GM12892 (cell line): ENCODE measurements around the gene TBL1XR1. TPM values are rescaled to one million over a fixed set of nuclear protein-coding genes. Genes with fewer than 3 reads are reported as not detected.

Experiments
- DNase-seq: peaks from one replicate; pipeline ENCODE4 v3.0.0; 2011; ENCODE audit not compliant: insufficient read length
- FAIRE-seq: peaks from 2 replicates; lab custom pipeline; 2011; peaks lifted over from hg19 to GRCh38; lab: Jason Lieb, UNC
- POLR2A ChIP-seq: IDR thresholded peaks from 2 replicates; pipeline ENCODE4 v1.6.1; 2011; ENCODE audit warnings: low read depth, low read length, control low read depth
- POLR2AphosphoS5 ChIP-seq: IDR thresholded peaks from 2 replicates; pipeline ENCODE4 v1.6.1; 2011; ENCODE audit warnings: low read depth, low read length, control low read depth
- TAF1 ChIP-seq: IDR thresholded peaks from 2 replicates; pipeline ENCODE4 v1.6.1; 2011; ENCODE audit warnings: low read depth, mild to moderate bottlenecking, control low read depth, low read length, borderline replicate concordance
- polyA plus RNA-seq: library from polyadenylated mRNA; unstranded; fragments of >200 nt; gene quantifications from one replicate; pipeline ENCODE4 v1.2.1, GENCODE V29; 2012; ENCODE audit warnings: missing spikeins, inconsistent platforms; ENCODE audit not compliant: missing spikeins

Gene TBL1XR1
- polyA plus RNA-seq, result 44.8 TPM

- FAIRE-seq (peak; percentile 93), DNase-seq (peak; percentile 67)
- TF ChIP-seq POLR2AphosphoS5 (no peak), POLR2A (no peak; the same call in 1 of the 2 replicates), TAF1 (no peak)
Observed at GRCh38 chr3:177197041-177197726, at the start of gene TBL1XR1. Gene TBL1XR1 (minus strand): TSS chr3:177197482. CDS start chr3:177064977, 132,505 bp downstream.

- no peak for DNase-seq
- TF ChIP-seq POLR2AphosphoS5 (no peak), POLR2A (no peak), TAF1 (no peak)
- no peak for FAIRE-seq
Observed at GRCh38 chr3:177245250-177245649, 48.0 kb upstream of the TBL1XR1 start.

- DNase-seq (no peak), FAIRE-seq (no peak)
- TF ChIP-seq TAF1 (no peak), POLR2A (no peak), POLR2AphosphoS5 (no peak)
Observed at GRCh38 chr3:177244606-177245005, 47.3 kb upstream of the TBL1XR1 start.

GRCh38 chr3:177238686-177239216, 41.5 kb upstream of the TBL1XR1 start:
- TF ChIP-seq TAF1 (no peak), POLR2A (no peak), POLR2AphosphoS5 (no peak)
- DNase-seq, result no peak
- no peak for FAIRE-seq

GRCh38 chr3:177237206-177237605, 39.9 kb upstream of the TBL1XR1 start:
- DNase-seq, result no peak
- TF ChIP-seq POLR2A (no peak), TAF1 (no peak), POLR2AphosphoS5 (no peak)
- FAIRE-seq, result no peak

GRCh38 chr3:177236704-177237103, 39.4 kb upstream of the TBL1XR1 start:
- FAIRE-seq (no peak), DNase-seq (no peak)
- no peak for TF ChIP-seq TAF1
- TF ChIP-seq POLR2A, result no peak
- no peak for TF ChIP-seq POLR2AphosphoS5

- DNase-seq (no peak), FAIRE-seq (no peak)
- no peak for TF ChIP-seq POLR2A
- TF ChIP-seq TAF1, result no peak
- no peak for TF ChIP-seq POLR2AphosphoS5
Observed at GRCh38 chr3:177234121-177234520, 36.8 kb upstream of the TBL1XR1 start.

- DNase-seq, result no peak
- no peak for FAIRE-seq
- no peak for TF ChIP-seq TAF1
Observed at GRCh38 chr3:177231242-177231641, 34.0 kb upstream of the TBL1XR1 start.

- no peak for FAIRE-seq
- TF ChIP-seq POLR2AphosphoS5, result no peak
- no peak for TF ChIP-seq TAF1
Observed at GRCh38 chr3:177230641-177231040, 33.4 kb upstream of the TBL1XR1 start.

GRCh38 chr3:177229791-177230190, 32.5 kb upstream of the TBL1XR1 start:
- DNase-seq, result no peak
- no peak for FAIRE-seq
- TF ChIP-seq TAF1, result no peak
- TF ChIP-seq POLR2AphosphoS5, result no peak
- TF ChIP-seq POLR2A, result no peak

More at GRCh38 chr3:177230641-177231040, 33.4 kb upstream of the TBL1XR1 start:
- no peak for DNase-seq

GRCh38 chr3:177228601-177229190, 31.4 kb upstream of the TBL1XR1 start:
- FAIRE-seq, result no peak
- no peak for DNase-seq
- TF ChIP-seq POLR2AphosphoS5 (no peak), TAF1 (no peak), POLR2A (no peak)

- FAIRE-seq (no peak), DNase-seq (no peak)
- TF ChIP-seq POLR2A (no peak), POLR2AphosphoS5 (no peak), TAF1 (no peak)
Observed at GRCh38 chr3:177224414-177224813, 27.1 kb upstream of the TBL1XR1 start.
